ENCODE results near the gene NOS3.

The NOS3 gene

GRCh38 chr7:150965273-150965830, 25.5 kb upstream of the NOS3 start:
- no peak for DNase-seq

GRCh38 chr7:150966002-150966401, 24.8 kb upstream of the NOS3 start:
- peak; percentile 50 for DNase-seq

DNA sequence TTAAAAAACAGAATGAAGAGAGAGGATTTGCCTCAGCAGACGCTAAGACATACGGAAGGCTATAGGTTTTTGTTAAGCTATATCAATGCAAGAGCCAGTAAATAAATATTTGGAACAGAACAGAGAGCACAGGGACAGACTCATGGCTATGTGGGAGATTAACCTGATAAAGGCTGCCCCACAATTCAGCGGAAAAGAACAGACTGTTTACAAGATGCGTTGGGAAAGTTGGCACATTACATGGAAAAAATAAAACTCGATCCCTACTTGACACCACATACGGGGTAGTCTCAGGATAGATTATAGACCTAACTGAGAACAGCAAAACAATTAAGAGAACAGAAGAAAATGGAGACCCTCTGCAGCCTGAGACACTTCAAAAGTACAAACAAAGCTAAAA, 23.5 kb upstream of the NOS3 start:
- no peak for DNase-seq

DNA sequence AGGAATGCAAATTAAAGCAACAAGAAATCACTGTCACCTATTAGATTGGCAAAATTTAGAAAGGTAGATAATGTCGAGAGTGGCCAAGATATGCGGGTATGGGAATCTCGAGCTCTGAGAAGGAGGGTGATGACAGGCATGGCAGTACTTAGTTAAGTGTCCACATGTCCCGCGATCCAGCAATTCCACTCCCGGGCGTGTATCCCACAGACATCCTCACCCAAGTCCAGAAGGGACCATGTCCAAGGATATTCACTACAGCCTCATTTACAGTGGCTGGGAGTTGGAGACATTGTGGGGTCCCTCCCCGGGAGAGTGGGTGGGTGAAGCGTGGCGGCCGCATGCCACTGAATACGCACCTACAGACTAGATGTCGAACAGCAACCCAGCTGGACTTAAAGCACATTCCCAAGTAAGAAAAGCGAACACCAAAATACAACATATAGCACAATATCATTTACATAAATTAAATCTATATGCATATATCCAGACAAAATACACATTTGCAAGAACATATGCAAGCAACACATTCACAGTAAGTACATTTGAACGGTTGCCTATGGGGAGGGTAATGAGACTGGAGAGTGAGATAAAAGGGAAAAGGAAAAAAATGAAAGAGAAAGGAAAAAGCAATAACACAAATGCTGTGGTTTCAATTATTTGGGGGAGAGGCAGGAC, 22.6 kb upstream of the NOS3 start:
- DNase-seq: no peak

GRCh38 chr7:150968734-150969372, 22.0 kb upstream of the NOS3 start:
- DNase-seq: no peak

GRCh38 chr7:150969475-150969874, 21.3 kb upstream of the NOS3 start:
- DNase-seq: peak; percentile 45

DNA sequence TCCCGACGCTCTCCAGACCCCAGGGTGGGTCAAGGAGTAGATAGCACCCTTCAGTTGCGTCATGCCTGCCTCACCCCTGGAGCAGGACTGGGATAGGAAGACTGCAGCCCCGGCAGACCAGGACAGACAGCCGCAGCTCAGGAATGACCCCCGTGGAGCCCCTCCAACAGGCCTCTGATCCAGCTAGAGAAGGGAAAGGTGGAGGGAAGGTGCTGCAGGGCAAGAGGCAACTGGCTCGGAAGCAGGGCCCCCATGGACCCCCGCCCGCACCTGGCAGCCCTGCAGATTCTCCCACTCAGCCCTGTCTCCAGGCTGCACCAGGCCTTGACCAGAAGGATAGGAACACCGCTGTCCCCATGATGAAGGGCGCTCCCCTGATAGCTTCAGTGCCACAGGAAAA, 20.4 kb upstream of the NOS3 start:
- DNase-seq: no peak

GRCh38 chr7:150971242-150972022, 19.4 kb upstream of the NOS3 start:
- no peak for DNase-seq

- peak; percentile 40 for DNase-seq
Observed at GRCh38 chr7:150972023-150972468, 18.8 kb upstream of the NOS3 start.

DNA sequence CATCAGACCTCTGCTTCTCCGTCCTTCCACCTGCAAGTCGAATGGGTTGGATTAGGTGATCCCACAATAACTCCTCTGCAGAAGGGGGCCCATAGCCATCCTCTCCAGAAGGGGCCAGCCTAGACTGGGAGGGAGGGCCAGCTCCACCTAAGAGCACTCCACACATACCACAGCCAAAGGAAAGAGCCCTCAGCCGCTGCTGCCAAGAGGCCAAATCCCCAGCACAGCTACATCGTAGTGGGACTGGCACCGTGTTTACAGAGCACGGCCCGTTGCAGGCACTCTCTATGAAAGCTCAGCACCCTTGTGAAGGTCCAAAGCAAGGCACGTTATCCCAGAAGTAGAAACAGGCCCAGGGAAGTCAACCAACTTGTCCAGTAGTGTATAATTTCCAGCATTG, 18.1 kb upstream of the NOS3 start:
- DNase-seq: no peak

GRCh38 chr7:150973571-150974451, 17.0 kb upstream of the NOS3 start:
- DNase-seq: peak; percentile 60

DNA sequence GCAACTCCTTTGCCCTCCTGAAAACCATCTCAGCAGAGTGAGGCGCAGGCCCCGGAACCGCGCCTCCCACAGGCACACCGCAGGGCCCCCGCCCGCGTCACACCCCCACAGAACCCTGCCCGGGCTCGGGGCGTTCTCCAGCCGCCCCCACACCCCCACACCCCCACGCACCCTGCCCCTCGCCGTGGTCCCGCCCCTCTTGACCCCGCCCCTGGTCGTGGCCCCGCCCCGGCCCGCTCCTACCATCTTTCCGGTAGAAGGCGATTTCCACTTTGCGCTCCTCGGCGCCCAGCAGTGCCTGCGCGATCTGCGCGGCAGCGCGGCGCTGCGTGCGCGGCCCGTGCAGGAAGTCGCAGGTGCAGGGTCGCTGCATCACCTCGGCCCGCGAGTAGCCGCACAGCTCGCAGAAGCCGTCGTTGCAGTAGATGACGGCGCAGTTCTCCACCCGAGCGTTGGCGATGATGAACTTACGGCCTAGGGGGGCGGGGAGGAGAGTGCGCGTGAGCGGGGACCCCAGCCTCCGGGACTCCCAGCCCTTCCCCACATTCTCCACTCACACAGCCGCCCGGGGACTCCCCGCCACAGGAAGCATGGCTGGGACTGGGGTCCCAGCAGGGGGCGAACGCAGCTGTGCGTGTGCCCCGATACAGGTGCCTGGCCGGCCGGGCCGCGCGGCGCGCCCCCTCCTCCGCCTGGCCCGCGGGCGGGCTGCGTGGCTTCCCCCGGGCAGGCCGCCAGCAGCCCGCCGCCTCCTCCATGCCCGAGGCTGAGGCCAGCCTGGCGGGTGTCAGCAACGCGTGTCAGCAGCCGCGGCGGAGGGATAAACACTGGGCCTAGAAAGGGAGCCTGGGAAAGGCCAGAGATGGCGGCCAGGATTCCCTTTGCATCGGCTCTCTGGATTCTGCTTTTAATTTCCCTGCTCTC, 16.1 kb upstream of the NOS3 start:
- peak; percentile 28 for DNase-seq

- no peak for DNase-seq
Observed at GRCh38 chr7:150975536-150976319, 15.1 kb upstream of the NOS3 start.

DNA sequence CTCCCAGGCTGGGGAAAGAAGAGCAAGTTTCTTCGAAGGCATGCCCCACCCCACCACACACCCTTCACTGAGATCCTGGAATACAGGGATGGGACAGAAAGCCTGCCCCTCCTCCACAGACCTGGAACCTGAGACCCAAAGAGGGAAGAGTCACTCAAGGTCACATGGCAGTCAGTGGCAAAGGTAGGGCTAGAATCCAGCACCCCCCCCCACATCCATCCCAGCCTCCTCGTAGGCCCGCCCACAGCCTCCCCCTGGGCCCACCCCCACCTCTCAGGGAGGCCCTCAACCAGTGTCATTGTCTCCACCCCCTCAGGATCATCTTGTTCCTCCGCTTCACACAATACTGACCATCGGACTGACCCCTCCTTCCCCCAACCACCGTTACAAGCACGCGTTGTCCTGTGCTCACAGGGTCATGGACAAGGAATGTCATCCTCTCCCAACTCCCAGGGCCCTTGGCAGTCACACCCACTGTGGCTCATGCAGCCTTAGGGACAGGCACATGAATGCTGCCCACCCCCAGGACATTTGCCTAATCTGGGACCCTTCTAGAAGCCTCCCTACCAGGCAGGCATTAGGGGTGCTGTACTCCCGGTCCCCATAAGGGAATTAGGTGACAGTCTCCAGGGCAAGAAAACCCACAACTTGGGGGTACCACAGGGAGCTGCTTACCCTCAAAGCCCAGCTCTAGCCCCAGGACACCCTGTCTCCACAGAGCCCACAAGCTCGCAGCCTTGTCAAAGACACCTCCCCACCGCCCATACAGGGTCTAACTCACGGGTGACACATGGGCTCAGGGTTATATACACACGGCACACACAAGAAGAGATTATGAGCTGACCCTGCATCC, 14.1 kb upstream of the NOS3 start:
- DNase-seq: no peak

- DNase-seq: no peak
Observed at GRCh38 chr7:150977382-150978125, 13.3 kb upstream of the NOS3 start.

- DNase-seq: no peak
Observed at GRCh38 chr7:150978126-150978789, 12.6 kb upstream of the NOS3 start, which contains the start of gene KCNH2. TSS of gene KCNH2 (minus strand) at chr7:150978321. CDS start at chr7:150977913, 408 bp downstream.

DNA sequence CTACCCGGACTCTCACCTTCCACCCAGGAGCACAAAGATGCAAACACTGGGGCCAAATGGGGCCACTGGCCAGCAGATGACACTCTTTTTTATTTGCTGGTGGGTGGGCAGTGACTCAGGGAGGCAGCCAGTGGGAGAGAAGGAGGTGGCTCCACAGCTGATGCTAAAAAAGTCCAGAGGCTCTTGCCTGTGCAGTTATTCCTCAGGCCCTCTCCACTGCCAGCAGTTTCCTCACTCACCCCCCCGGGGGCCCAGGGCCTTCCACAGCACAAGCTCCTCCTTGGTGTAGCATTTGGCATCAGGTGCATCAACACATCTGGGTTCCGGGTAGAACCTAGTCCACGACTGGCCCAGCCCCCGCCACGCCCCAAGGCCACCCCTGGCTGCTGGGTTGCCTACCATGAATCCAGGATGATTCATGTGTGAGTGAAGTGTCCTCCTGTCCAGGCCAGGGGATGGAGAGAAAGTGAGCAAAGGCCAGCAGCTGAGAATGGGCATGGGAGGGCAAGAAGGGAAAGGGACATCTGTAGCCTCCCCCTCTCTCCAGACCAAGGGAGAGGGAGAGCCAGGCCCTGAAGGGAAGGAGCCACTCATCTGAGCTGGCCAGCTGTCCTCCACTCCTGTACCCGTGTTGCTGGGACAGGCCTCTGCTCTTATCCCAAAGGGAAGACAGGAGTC, 11.0 kb upstream of the NOS3 start:
- DNase-seq: no peak

DNA sequence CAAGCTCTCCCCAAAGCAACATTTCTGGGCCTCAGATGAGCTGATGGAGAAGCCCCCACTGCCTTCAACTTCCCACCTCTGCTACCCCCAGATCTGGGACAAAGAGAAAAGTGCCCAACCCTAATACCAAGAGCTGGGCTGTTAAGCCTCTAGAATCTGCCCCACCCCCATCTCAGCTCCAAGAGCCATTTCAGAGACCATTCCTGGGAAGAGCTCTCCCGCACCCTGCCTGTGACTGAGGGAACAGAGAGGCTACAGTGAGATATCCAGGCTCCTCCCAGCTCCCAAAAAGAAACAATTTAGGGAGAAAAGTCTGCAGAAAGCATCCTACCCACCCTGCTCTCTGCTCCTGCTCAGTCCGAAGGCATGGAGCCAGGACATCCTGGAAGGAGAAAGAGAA, 10.2 kb upstream of the NOS3 start:
- no peak for DNase-seq

Measured in SHP77 treated with DMSO at 0.1 percent for 48 hours (cell line).